NCI-H748 (cell line): Measurements from ENCODE around the gene METTL17.

Experiments
- DNase-seq: peaks from one replicate; lab custom pipeline; 2025; ENCODE audit not compliant: unreplicated experiment; lab: John Stamatoyannopoulos, UW

METTL17 gene

DNA sequence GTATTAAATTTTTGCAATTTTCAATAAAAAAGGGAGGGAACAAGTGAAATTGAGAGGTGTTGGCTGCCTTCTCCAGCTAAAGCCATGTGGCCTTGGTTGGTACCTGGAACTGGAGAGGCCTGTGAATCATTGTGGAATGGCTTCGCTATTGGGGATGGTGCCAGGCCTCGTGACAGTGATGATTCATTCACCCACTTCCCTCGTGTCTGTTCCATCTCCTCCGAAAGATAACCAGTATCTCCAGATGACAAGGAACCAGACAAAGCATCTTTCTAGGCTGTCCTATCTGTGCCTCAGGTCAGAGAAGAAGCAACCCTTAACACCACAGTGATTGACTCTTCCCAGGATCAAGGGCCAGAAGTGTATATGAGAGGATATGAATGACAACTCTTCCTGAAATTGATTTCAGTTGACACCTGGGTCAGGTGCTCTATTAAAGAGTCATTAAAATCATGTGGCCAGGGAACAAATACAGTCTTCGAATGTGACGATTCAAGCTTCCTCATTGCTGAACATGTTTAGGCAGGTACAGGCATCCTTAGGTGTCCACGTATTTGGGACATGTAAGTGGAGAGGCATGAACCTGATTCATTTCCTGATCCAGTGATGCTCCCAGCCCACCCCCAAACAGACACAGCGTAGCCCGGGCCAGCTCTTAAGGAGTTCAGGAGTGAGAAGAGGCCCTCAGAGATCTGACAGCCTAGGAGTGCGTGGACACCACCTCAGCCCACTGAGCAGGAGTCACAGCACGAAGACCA is 52.1 kb downstream of the METTL17 start, which contains the start of gene RNASE7:
RNASE7 (plus strand) TSS at position 687 of the 758 bp plus-strand sequence. CDS start 631 bp downstream, outside the sequence.
- DNase-seq: no peak

DNA sequence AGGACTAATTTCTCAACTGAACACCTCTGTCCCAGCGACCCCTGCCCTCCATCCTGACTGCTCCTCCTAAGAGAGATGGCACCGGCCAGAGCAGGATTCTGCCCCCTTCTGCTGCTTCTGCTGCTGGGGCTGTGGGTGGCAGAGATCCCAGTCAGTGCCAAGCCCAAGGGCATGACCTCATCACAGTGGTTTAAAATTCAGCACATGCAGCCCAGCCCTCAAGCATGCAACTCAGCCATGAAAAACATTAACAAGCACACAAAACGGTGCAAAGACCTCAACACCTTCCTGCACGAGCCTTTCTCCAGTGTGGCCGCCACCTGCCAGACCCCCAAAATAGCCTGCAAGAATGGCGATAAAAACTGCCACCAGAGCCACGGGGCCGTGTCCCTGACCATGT is 53.1 kb downstream of the METTL17 start:
- DNase-seq: no peak

DNA sequence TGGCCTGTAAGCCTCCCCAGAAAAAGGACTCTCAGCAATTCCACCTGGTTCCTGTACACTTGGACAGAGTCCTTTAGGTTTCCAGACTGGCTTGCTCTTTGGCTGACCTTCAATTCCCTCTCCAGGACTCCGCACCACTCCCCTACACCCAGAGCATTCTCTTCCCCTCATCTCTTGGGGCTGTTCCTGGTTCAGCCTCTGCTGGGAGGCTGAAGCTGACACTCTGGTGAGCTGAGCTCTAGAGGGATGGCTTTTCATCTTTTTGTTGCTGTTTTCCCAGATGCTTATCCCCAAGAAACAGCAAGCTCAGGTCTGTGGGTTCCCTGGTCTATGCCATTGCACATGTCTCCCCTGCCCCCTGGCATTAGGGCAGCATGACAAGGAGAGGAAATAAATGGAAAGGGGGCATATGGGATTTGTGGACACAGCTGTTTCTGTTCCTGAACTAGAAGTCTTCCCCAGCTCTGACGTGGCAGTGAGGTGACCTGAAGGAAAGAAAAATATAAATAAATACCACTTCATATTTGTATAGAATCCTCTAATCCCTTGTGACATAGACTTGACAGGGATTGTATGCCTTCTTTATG is 53.7 kb downstream of the METTL17 start:
- no peak for DNase-seq

DNA sequence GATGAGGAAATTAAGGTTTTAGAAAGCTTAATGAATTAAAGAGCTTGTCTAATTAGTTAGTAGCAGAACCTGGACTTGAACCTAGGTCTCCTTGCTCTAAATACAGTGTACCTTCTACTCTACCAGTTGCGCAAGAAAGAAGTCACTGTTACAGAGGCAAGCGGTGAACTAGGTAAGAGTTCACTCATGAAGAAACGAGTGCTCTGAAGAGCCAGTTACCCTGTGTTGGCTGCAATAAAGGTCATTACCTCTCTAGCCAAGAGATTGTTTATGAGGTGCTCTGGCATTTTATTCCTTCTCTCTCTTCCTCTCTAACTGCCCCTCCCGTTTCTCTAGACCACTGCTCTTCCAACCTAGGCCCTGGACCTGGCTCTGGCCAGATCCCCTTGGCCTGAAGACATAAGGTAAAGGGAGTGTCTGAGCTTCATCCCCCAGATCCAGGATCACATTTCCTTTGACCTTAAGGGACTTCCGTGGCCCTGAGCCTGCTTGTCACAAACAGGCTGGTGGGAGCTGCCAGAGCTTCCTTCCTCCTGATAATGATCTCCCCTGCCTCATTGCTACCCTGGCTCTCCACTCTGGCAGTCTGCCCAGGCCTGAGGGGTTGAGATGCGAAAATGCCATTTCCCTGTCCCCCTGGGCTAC is 54.3 kb downstream of the METTL17 start:
- DNase-seq: no peak
